Transverse colon (tissue), 4 donors: ENCODE results near the gene INSIG2.

Experiments
- CTCF ChIP-seq, 5 experiments: fragments of 200-600 bp in 3 of 5; fragments of 450-650 bp in 2 of 5; sonication (generic) in 3 of 5; IDR thresholded peaks; 1 replicate in 2 of 5; 2 replicates in 3 of 5; pipeline ENCODE4 v1.5.1; 2016 to 2017; ENCODE audit warnings: antibody characterized with exemption in 5 of 5, inconsistent platforms in 3 of 5, mild to moderate bottlenecking in 2 of 5, moderate library complexity in 1 of 5
- POLR2AphosphoS5 ChIP-seq, 3 donors: sonication (generic); formaldehyde crosslinking; IDR thresholded peaks; one replicate each; pipeline ENCODE4 v1.6.1; 2016; ENCODE audit warnings: antibody characterized with exemption in 3 of 3

DNA sequence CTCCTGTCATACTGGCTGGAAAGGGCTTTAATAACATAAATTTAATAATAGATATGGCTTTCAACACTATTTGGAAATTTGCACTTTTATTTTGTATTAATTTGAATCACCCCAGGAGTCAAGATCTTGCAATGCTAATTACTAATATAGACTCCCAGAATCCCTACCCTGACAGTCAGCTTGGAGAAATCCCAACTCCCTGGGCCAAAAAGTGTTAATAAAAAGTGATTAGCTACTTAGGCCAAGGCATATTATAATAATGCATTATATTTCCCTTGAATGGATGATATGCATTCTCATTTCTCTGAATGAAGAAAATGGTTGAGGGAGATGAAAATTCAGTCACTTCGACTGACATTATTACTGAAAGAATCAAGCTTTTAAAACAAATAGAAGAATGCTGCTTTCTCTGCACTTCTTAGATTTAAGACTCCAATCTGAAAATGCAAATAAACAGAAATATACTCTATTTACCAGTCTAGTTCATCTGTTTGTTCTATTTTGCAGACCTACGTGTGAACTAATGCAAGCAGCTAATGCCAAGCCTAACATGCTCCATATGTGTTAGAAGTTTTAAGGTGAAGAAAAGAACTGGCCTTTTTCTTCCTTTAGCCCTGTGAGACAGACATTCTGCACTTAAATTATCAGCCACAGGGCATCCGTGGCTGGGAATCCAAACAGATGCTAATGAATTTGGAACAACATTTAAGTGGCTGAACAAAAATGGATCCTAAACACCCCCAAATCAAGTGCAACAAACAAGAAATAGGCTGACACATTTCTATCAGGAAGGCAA, 33.9 kb upstream of the INSIG2 start:
- no peak for TF ChIP-seq POLR2AphosphoS5 (IDR thresholded peaks at IDR 0.05)
- TF ChIP-seq CTCF (IDR thresholded peaks at IDR 0.05): no peak
